Calu3 (cell line): Measurements from ENCODE around the gene GALE. TPM values are rescaled to one million over a fixed set of nuclear protein-coding genes. Genes with fewer than 3 reads are reported as not detected.
A peak's percentile ranks its signal among the peaks of the same experiment; 100 is the strongest.

Source experiments
- BruUV-seq: library from RNA; stranded (reverse); fragments of 400-500 nt; replicated peaks from 2 replicates; lab custom pipeline; 2021; lab: Mats Ljungman, UMichigan
- CTCF ChIA-PET: fragments of 300-600 bp; sonication (Branson Sonifier 250); formaldehyde crosslinking; loops from one replicate; lab custom pipeline; 2022; ENCODE audit warnings: antibody characterized with exemption; lab: Charles Lee
- DNase-seq: peaks from one replicate; pipeline ENCODE4 v3.0.0; 2022
- H3K27ac Mint-ChIP-seq: one replicate; pipeline ENCODE4 v1.8.0; 2022; ENCODE audit warnings: mixed read lengths; ENCODE audit not compliant: unreplicated experiment
- H3K27me3 Mint-ChIP-seq: one replicate; pipeline ENCODE4 v1.8.0; 2022; ENCODE audit warnings: mixed read lengths; ENCODE audit not compliant: unreplicated experiment
- H3K36me3 Mint-ChIP-seq: one replicate; pipeline ENCODE4 v1.8.0; 2022; ENCODE audit warnings: mild to moderate bottlenecking, moderate library complexity, mixed read lengths; ENCODE audit not compliant: insufficient read depth, unreplicated experiment
- H3K4me1 Mint-ChIP-seq: one replicate; pipeline ENCODE4 v1.8.0; 2022; ENCODE audit warnings: mild to moderate bottlenecking, low read depth, mixed read lengths; ENCODE audit not compliant: unreplicated experiment
- H3K4me3 Mint-ChIP-seq: one replicate; pipeline ENCODE4 v1.8.0; 2022; ENCODE audit warnings: mild to moderate bottlenecking, low read depth, moderate library complexity, mixed read lengths; ENCODE audit not compliant: unreplicated experiment
- H3K9me3 Mint-ChIP-seq: one replicate; pipeline ENCODE4 v1.8.0; 2022; ENCODE audit warnings: low read depth, mixed read lengths; ENCODE audit not compliant: unreplicated experiment
- CTCF ChIP-seq: fragments of 200-600 bp; IDR thresholded peaks from one replicate; pipeline ENCODE4 v1.8.0; 2022; ENCODE audit warnings: antibody characterized with exemption; ENCODE audit not compliant: unreplicated experiment
- intact Hi-C: fragments of 100-400 bp; cut with micrococcal nuclease; formaldehyde crosslinking; loops from one replicate; pipeline ENCODE4 v1.10.0; 2022; ENCODE audit not compliant: unreplicated experiment
- total RNA-seq: library from RNA; stranded (reverse); gene quantifications from 2 replicates; pipeline ENCODE4 v1.2.3, GENCODE V29; 2022

The GALE gene
- total RNA-seq, 1 experiment from 2014 or later = 76.7 TPM

GRCh38 chr1:23816361-23816760 lies 15.8 kb upstream of the GALE start:
- Mint-ChIP-seq H3K4me1 (no peaks in the 10 kb centered on the region), H3K27ac (no peak overlapping the region), H3K9me3 (no peaks in the 10 kb centered on the region), H3K27me3 (no peaks in the 10 kb centered on the region), H3K36me3 (no peaks in the 10 kb centered on the region), H3K4me3 (no peak overlapping the region)
- DNase-seq = no peak
- BruUV-seq = no TSS peak
- no peak for TF ChIP-seq CTCF
- CTCF ChIA-PET = interaction anchor here (0.7 kb wide), 1 partner anchor 9 kb away, joined by 3 read pairs; no protein-coding TSS in a partner anchor
- intact Hi-C loops = loop anchor here (10.0 kb wide), 1 partner anchor 48 kb away; the partner anchor contains the start of gene FUCA1

- no peaks in the 10 kb centered on the region for H3K9me3 Mint-ChIP-seq
- no peak for DNase-seq
- CTCF ChIA-PET = interaction anchor here (1.2 kb wide), 1 partner anchor 9 kb away, joined by 4 read pairs; no protein-coding TSS in a partner anchor
- no peak overlapping the region for H3K27ac Mint-ChIP-seq
- no peak overlapping the region for H3K4me3 Mint-ChIP-seq
- no peak for TF ChIP-seq CTCF
- BruUV-seq = no TSS peak
- no peaks in the 10 kb centered on the region for H3K27me3 Mint-ChIP-seq
- H3K4me1 Mint-ChIP-seq = no peaks in the 10 kb centered on the region
- intact Hi-C loops = loop anchor here (10.0 kb wide), 1 partner anchor 51 kb away; the partner anchor contains the start of gene FUCA1
- no peaks in the 10 kb centered on the region for H3K36me3 Mint-ChIP-seq
Observed at GRCh38 chr1:23814016-23814415, 13.5 kb upstream of the GALE start.

GRCh38 chr1:23810818-23811540 lies 10.4 kb upstream of the GALE start:
- peak; percentile 45 for DNase-seq
- H3K27ac Mint-ChIP-seq = no peak overlapping the region
- H3K36me3 Mint-ChIP-seq = peaks cover 5% of the 10 kb centered on the region
- H3K9me3 Mint-ChIP-seq = no peaks in the 10 kb centered on the region
- peak; percentile 20 for TF ChIP-seq CTCF
- H3K4me3 Mint-ChIP-seq = no peak overlapping the region
- intact Hi-C loops = loop anchor here (10.0 kb wide), 1 partner anchor 54 kb away; the partner anchor contains the start of gene FUCA1
- H3K27me3 Mint-ChIP-seq = no peaks in the 10 kb centered on the region
- CTCF ChIA-PET = interaction anchor here (0.7 to 2.4 kb wide), 3 partner anchors 18 to 106 kb away, joined by 3 to 12 read pairs (median 3); no protein-coding TSS in a partner anchor
- BruUV-seq = no TSS peak
- H3K4me1 Mint-ChIP-seq = no peaks in the 10 kb centered on the region

GRCh38 chr1:23809751-23810171 lies 9.2 kb upstream of the GALE start:
- Mint-ChIP-seq H3K36me3 (peaks cover 5% of the 10 kb centered on the region), H3K4me1 (no peaks in the 10 kb centered on the region), H3K4me3 (no peak overlapping the region), H3K27ac (no peak overlapping the region), H3K27me3 (no peaks in the 10 kb centered on the region), H3K9me3 (no peaks in the 10 kb centered on the region)
- CTCF ChIA-PET = interaction anchor here (1.4 to 2.4 kb wide), 3 partner anchors 10 to 107 kb away, joined by 3 to 12 read pairs (median 5); no protein-coding TSS in a partner anchor
- TF ChIP-seq CTCF = peak; percentile 70
- no TSS peak for BruUV-seq
- peak; percentile 79 for DNase-seq
- intact Hi-C loops = loop anchor here (10.0 kb wide), 2 partner anchors 55 to 335 kb away; partner anchors contain the start of genes FUCA1 and IL22RA1
